Measurements from ENCODE around the gene RICTOR.

RICTOR gene

DNA sequence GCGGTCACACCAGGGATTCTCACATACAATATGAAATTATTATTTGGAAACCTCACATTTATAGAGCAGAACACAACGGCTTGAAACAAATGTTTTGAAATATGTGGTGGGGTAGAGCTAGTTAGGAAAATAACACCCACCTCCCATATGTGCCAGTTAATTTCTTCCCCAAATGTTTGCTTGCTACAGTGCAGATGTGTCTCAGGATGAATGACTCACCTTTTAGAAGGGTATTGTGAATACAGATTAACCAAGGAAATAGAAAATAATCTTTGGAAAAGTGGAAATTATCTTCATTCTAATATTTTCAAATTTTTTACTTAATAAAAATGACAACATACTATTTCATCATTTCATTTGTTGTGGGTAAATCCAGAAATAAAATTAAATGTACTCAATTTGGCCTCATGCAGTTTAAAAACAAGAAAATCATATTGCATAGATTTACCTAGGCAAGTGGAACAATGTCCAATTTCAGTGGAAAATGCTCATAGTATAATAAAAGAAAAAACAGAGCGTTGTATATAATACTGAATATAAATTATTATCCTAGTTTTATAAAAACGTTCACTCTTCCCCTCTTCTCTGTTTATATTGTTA, 39.3 kb upstream of the RICTOR start:
- TF ChIP-seq PPARA (CRISPR knock-in tag; IDR thresholded peaks at IDR 0.05; ENCODE audit: borderline replicate concordance): no peak
- TF ChIP-seq ESRRG (CRISPR knock-in tag; IDR thresholded peaks at IDR 0.05): no peak
- no peak for TF ChIP-seq ZFP30 (CRISPR knock-in tag; IDR thresholded peaks at IDR 0.05)
- no peak for TF ChIP-seq ARNTL (CRISPR knock-in tag; IDR thresholded peaks at IDR 0.05; ENCODE audit: borderline replicate concordance, low read depth)
- TF ChIP-seq ZNF70 (CRISPR knock-in tag; IDR thresholded peaks at IDR 0.05): no peak
- TF ChIP-seq, protein P1, sequence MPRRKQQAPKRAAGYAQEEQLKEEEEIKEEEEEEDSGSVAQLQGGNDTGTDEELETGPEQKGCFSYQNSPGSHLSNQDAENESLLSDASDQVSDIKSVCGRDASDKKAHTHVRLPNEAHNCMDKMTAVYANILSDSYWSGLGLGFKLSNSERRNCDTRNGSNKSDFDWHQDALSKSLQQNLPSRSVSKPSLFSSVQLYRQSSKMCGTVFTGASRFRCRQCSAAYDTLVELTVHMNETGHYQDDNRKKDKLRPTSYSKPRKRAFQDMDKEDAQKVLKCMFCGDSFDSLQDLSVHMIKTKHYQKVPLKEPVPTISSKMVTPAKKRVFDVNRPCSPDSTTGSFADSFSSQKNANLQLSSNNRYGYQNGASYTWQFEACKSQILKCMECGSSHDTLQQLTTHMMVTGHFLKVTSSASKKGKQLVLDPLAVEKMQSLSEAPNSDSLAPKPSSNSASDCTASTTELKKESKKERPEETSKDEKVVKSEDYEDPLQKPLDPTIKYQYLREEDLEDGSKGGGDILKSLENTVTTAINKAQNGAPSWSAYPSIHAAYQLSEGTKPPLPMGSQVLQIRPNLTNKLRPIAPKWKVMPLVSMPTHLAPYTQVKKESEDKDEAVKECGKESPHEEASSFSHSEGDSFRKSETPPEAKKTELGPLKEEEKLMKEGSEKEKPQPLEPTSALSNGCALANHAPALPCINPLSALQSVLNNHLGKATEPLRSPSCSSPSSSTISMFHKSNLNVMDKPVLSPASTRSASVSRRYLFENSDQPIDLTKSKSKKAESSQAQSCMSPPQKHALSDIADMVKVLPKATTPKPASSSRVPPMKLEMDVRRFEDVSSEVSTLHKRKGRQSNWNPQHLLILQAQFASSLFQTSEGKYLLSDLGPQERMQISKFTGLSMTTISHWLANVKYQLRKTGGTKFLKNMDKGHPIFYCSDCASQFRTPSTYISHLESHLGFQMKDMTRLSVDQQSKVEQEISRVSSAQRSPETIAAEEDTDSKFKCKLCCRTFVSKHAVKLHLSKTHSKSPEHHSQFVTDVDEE (CRISPR knock-in tag; IDR thresholded peaks at IDR 0.05): no peak
- no peak for TF ChIP-seq ZNF8 (CRISPR knock-in tag; IDR thresholded peaks at IDR 0.05)
- no peak for TF ChIP-seq GLIS3 (CRISPR knock-in tag; IDR thresholded peaks at IDR 0.05)
- TF ChIP-seq, protein P2, sequence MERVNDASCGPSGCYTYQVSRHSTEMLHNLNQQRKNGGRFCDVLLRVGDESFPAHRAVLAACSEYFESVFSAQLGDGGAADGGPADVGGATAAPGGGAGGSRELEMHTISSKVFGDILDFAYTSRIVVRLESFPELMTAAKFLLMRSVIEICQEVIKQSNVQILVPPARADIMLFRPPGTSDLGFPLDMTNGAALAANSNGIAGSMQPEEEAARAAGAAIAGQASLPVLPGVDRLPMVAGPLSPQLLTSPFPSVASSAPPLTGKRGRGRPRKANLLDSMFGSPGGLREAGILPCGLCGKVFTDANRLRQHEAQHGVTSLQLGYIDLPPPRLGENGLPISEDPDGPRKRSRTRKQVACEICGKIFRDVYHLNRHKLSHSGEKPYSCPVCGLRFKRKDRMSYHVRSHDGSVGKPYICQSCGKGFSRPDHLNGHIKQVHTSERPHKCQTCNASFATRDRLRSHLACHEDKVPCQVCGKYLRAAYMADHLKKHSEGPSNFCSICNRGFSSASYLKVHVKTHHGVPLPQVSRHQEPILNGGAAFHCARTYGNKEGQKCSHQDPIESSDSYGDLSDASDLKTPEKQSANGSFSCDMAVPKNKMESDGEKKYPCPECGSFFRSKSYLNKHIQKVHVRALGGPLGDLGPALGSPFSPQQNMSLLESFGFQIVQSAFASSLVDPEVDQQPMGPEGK (CRISPR knock-in tag; IDR thresholded peaks at IDR 0.05; ENCODE audit: borderline replicate concordance): no peak
- no peak for TF ChIP-seq ISL1 (CRISPR knock-in tag; IDR thresholded peaks at IDR 0.05)
- TF ChIP-seq ZC3H10 (CRISPR knock-in tag; IDR thresholded peaks at IDR 0.05): no peak
- no peak for TF ChIP-seq OSR1 (CRISPR knock-in tag; IDR thresholded peaks at IDR 0.05)
- TF ChIP-seq, protein P3, sequence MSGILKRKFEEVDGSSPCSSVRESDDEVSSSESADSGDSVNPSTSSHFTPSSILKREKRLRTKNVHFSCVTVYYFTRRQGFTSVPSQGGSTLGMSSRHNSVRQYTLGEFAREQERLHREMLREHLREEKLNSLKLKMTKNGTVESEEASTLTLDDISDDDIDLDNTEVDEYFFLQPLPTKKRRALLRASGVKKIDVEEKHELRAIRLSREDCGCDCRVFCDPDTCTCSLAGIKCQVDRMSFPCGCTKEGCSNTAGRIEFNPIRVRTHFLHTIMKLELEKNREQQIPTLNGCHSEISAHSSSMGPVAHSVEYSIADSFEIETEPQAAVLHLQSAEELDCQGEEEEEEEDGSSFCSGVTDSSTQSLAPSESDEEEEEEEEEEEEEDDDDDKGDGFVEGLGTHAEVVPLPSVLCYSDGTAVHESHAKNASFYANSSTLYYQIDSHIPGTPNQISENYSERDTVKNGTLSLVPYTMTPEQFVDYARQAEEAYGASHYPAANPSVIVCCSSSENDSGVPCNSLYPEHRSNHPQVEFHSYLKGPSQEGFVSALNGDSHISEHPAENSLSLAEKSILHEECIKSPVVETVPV (CRISPR knock-in tag; IDR thresholded peaks at IDR 0.05): no peak
- TF ChIP-seq CSDC2 (CRISPR knock-in tag; IDR thresholded peaks at IDR 0.05): no peak
- no peak for TF ChIP-seq TOX (CRISPR knock-in tag; IDR thresholded peaks at IDR 0.05; ENCODE audit: borderline replicate concordance)
- no peak for TF ChIP-seq TCF4 (CRISPR knock-in tag; IDR thresholded peaks at IDR 0.05; ENCODE audit: borderline replicate concordance)
- TF ChIP-seq, protein P4, sequence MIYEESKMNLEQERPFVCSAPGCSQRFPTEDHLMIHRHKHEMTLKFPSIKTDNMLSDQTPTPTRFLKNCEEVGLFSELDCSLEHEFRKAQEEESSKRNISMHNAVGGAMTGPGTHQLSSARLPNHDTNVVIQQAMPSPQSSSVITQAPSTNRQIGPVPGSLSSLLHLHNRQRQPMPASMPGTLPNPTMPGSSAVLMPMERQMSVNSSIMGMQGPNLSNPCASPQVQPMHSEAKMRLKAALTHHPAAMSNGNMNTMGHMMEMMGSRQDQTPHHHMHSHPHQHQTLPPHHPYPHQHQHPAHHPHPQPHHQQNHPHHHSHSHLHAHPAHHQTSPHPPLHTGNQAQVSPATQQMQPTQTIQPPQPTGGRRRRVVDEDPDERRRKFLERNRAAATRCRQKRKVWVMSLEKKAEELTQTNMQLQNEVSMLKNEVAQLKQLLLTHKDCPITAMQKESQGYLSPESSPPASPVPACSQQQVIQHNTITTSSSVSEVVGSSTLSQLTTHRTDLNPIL (CRISPR knock-in tag; IDR thresholded peaks at IDR 0.05; ENCODE audit: low read depth): no peak
- no peak for TF ChIP-seq ZFP3 (CRISPR knock-in tag; IDR thresholded peaks at IDR 0.05)
- TF ChIP-seq BACH2 (CRISPR knock-in tag; IDR thresholded peaks at IDR 0.05; ENCODE audit: borderline replicate concordance): no peak
- no peak for ATAC-seq

DNA sequence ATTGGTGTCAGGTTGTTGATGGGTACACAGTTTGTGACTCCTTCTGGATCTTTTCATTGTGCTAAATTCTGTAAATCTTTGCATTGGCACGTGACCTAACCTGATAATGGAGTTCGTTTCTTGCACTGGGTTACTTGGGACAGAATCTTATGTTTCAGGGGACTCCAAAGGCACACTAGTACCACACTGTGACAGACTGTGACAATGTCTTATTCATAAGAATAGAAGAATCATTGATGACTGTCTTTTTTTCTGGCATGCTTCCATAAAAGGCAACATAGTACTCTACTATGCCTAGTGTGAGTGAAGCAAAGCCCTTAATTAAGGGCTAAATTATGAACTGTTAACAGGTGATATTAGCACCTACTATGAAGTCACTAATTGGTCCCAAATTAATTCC, 35.4 kb upstream of the RICTOR start:
- TF ChIP-seq CSDC2 (CRISPR knock-in tag; IDR thresholded peaks at IDR 0.05) (no peak), TOX (CRISPR knock-in tag; IDR thresholded peaks at IDR 0.05; ENCODE audit: borderline replicate concordance) (no peak), ZC3H10 (CRISPR knock-in tag; IDR thresholded peaks at IDR 0.05) (no peak), ZFP3 (CRISPR knock-in tag; IDR thresholded peaks at IDR 0.05) (no peak), TCF4 (CRISPR knock-in tag; IDR thresholded peaks at IDR 0.05; ENCODE audit: borderline replicate concordance) (no peak)
- TF ChIP-seq, protein P2 (CRISPR knock-in tag; IDR thresholded peaks at IDR 0.05; ENCODE audit: borderline replicate concordance): no peak
- TF ChIP-seq, protein P4 (CRISPR knock-in tag; IDR thresholded peaks at IDR 0.05; ENCODE audit: low read depth): no peak
- ATAC-seq: no peak

All from SK-N-SH treated with all-trans-retinoic acid at 6 μM for 48 hours (cell line).